GOT3 (cell line): ENCODE measurements around the gene KIF19.
"Not testable (repeated sequence)": the region's sequence is repeated elsewhere in the genome, so short reads cannot be mapped to it uniquely, and the experiment has no call there.

ENCODE experiments used
- DNase-seq: peaks from one replicate; lab custom pipeline; 2025; ENCODE audit warnings: mixed read lengths; lab: John Stamatoyannopoulos, UW

KIF19 gene

GRCh38 chr17:74325743-74326379 is at the start of gene KIF19:
Gene KIF19, plus strand, starts transcription at chr17:74326226. Its CDS starts 124 bp downstream, at chr17:74326350.
- DNase-seq: no peak

- DNase-seq: no peak
Measured at GRCh38 chr17:74276541-74277009, 49.5 kb upstream of the KIF19 start.

GRCh38 chr17:74277935-74278334 is 48.1 kb upstream of the KIF19 start:
- DNase-seq: no peak

- not testable (repeated sequence) for DNase-seq
Measured at GRCh38 chr17:74279617-74280016, 46.4 kb upstream of the KIF19 start.

- DNase-seq: no peak
Measured at GRCh38 chr17:74280093-74280513, 45.9 kb upstream of the KIF19 start.

GRCh38 chr17:74281799-74282198 is 44.2 kb upstream of the KIF19 start:
- DNase-seq: no peak

- DNase-seq: not testable (repeated sequence)
Measured at GRCh38 chr17:74282274-74282586, 43.8 kb upstream of the KIF19 start.

GRCh38 chr17:74282587-74283370 is 43.2 kb upstream of the KIF19 start:
- no peak for DNase-seq

DNA sequence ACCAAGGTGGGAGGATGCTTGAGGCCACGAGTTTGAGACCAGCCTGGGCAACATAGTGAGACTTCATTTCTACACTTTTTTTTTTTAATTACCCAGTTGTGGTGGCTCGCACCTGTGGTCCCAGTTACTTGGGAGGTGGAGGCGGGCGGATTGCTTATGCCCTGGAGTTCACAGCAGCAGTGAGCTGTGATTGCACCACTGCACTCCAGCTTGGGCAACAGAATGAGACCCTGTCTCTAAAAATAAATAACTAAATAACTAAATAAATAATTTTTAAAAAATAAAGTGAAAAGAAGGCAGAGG is 42.7 kb upstream of the KIF19 start:
- no peak for DNase-seq

DNA sequence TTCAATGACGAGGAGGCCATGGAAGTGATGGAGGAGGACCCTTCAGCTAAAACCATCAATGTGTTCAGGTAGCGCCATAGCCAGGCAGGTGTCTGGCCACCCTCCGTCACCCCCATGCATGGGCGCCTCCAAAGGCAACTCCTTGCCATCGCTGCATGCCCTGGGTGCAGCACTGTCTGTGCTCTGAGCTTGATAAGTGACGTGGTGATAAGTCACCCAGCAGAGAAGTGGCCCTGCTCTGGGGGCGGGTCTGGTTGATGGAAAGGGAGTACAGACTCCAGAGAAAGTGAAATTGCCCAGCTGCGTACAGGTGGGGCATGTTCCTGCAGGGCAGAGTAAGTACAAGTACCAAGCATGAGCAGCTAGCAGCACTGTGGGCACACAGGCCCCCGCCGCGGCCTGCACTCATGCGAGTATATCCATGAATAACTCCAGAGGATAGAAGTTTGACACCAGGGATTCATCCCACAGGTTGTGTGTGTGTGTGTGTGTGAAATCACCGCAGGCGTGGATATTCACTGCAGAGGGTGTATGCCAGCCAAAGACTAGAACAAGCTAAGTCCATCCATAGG is 38.9 kb upstream of the KIF19 start:
- DNase-seq: no peak

DNA sequence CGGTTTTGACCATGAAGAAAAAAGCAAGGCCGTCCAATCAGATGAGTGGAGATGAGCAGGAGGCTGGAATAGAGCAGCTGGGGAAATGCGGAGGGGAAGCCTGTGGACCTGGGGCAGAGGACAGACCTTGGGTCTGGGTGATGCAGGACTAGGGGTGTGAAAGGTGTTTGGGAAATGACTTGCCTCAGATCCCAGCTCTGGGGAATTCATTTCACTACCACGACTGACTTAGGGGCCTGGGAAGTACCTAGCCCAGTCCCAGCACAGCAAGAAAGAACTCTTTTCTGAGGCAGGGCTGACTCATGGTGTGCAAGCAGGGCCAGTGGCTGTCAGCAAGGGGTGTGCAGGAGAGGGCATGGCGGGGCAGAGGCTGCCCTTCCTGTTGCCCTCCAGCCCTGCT is 37.2 kb upstream of the KIF19 start:
- no peak for DNase-seq

DNA sequence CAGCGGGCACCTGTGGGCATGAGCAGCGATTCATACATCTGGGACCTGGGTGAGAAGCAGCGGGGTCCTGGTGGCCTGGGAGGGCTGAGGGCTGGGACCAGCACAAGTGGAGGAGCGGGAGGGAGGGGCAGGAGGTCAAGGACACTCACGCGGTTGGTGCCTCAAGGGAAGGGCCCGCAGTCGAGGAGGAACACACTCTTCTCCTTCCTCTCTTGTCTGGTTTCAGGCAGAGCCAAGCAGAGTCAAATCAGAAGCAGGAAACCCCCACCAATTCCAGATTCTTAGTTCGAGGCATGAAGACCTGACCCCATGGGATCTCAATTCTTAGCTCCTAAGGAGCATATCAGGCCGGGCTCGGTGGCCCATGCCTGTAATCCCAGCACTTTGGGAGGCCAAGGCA is 36.3 kb upstream of the KIF19 start:
- DNase-seq: no peak

- no peak for DNase-seq
Measured at GRCh38 chr17:74290340-74290739, 35.7 kb upstream of the KIF19 start.

GRCh38 chr17:74292495-74292894 is 33.5 kb upstream of the KIF19 start:
- DNase-seq: no peak

DNA sequence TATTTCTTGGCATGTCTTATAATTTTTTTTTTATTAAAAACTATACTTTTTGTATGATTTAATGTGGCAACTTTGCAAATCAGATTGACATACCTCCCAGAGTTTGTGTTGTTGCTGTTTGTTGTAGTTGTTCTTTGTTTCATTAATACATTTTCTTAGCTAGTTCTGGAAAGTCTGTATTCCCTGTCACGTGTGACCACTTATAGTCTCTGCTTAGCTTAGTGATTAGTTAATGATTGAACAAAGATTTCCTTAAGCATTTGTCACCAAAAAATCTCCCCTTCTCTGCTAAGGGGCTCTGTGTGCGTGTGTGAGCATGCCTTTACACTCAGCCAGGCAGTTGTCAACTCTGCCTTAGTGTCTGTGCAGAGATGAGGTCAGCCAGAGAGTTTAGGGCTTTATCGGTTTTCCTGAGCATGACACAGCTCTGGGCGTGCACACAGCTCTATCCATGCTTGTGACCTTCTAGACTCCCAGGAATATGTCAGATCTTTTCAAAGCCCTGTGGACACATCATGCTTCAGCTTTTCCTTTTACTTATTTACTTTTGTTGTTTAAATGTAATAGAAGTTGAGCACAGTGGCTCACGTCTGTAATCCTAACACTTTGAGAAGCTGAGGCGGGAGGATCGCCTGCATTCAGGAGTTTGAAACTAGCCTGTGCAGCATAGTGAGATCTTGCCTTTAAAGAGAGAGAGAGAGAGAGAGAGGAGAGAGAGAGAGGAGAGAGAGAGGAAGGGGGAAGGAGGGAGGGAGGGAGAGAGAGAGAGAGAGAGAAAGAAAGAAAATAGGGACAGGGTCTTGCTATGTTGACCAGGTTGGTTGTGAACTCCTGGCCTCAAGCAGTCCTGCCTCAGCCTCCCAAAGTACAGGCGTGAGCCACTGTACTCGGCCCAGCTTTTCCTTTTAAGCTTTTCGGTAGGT is 30.1 kb upstream of the KIF19 start:
- DNase-seq: no peak

DNA sequence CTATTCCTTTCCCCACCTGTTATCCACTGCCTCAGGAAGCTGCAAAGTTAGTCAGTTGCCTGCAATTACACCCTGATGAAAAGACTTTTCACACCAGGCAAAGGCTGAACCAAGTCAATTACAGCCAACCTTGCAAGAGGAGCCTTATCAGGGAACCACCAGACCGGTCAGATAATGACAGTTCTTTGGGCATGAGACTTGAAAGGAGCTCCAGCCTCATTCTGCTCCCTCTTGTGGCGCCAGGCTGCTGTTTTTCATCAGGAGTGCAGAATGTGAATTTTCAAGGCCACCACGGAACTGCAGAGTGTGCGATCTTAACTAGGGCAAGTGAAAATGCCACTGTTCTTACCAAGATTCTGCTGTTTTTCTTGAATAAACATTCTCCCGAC is 29.5 kb upstream of the KIF19 start:
- DNase-seq: no peak

DNA sequence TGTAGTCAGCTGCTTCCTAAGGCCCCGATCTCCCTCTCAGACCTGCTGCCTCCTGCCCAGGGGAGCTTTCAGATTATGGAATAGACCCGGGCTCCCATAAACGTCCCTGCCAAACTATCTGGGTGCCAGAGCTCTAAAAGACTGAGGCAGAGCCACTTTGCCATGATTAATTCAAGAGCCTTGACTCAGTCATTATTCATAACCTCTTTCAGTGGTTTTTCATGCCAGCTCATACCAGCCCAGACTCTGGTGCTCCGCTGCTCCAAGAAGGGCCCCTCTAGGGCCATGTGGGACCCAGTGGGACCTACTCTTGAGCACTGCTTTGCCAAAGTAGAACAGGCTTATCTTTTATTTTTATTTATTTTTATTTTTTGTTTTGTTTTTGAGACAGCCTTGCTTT is 28.1 kb upstream of the KIF19 start:
- DNase-seq: no peak

GRCh38 chr17:74298778-74299177 is 27.2 kb upstream of the KIF19 start:
- DNase-seq: no peak

- DNase-seq: no peak
Measured at GRCh38 chr17:74299226-74300009, 26.6 kb upstream of the KIF19 start.

DNA sequence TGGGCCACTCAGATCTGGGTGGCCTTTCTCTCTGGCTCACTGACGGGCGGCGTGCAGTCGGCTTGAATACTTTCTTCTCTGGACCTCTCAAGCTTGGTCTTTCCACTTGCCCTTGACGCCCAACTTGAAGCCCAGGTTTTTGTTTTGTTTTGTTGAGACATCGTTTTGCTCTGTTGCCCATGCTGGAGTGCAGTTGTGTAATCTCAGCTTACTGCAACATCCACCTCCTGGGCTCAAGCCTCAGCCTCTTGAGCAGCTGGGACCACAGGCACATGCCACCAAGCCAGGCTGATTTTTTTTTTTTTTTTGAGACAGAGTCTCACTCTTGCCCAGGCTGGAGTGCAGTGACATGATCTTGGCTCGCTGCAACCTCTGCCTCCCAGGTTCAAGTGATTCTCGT is 22.7 kb upstream of the KIF19 start:
- DNase-seq: no peak

DNA sequence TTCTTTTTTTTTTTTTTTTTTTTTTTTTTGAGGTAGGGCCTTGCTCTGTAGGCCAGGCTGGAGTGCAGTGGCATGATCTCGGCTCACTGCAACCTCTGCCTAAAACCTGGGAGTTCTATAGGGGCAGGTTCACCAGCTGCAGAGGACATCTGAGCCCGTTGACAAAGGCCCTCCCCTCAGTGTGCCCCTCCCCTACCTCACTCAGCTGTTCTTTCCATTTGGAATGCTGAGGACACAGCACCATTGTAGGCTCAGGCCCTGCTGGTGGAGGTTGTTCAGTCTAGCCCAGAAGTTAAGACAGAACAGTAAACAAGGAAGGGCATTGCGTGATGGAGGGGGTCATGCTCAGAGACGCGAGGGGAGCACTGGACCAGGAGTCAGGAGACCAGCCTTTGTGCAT is 21.8 kb upstream of the KIF19 start:
- no peak for DNase-seq
